Spleen (tissue), 7 donors: ENCODE measurements around the gene CHD1.

Source experiments
- CTCF ChIP-seq, 11 experiments: fragments of 200-600 bp in 7 of 11; fragments of 450-650 bp in 4 of 11; sonication (generic) in 4 of 11; IDR thresholded peaks in 8 of 11; conservative IDR thresholded peaks in 3 of 11; 1 replicate in 7 of 11; 2 replicates in 4 of 11; pipeline versions ENCODE4 v1.4.0 to v1.8.0; 2016 to 2021; ENCODE audit warnings: antibody characterized with exemption in 11 of 11, inconsistent platforms in 4 of 11, mild to moderate bottlenecking in 1 of 11
- POLR2A ChIP-seq, 3 donors: fragments of 450-650 bp; IDR thresholded peaks; one replicate each; pipeline ENCODE4 v1.5.1; 2017; ENCODE audit warnings: antibody characterized with exemption in 3 of 3, mild to moderate bottlenecking in 1 of 3
- donor health status: DM: no; HTN: no; CAD: no; lungs with moderate emphysema.
- donor health status: DM: no; HTN: no; CAD: no.
- donor health status: DM: no; HTN: no; CAD: no.

GRCh38 chr5:98927242-98927988, 1.4 kb downstream of the CHD1 start:
- TF ChIP-seq CTCF (IDR thresholded peaks at IDR 0.05 in 8 of 11, conservative IDR thresholded peaks at IDR 0.05 in 3 of 11) (no peak), POLR2A (IDR thresholded peaks at IDR 0.05) (peak in 2 of 3 donors; percentile 59 to 74)
